ENCODE results near the gene KCND2. TPM values are rescaled to one million over a fixed set of nuclear protein-coding genes. Genes with fewer than 3 reads are reported as not detected.
A peak's percentile ranks its signal among the peaks of the same experiment; 100 is the strongest.

KCND2 gene
- total RNA-seq, 1 donor from 2014 or later: 13.7 TPM

- peaks cover 4% of the 10 kb centered on the region for H3K4me1 Mint-ChIP-seq (ENCODE audit: low read depth)
- TF ChIP-seq CTCF (IDR thresholded peaks at IDR 0.05; ENCODE audit: unreplicated experiment): no peak
- H3K27ac Mint-ChIP-seq: no peak overlapping the region
- H3K9me3 Mint-ChIP-seq (ENCODE audit: low read depth): peaks cover 7% of the 10 kb centered on the region
- no peaks in the 10 kb centered on the region for H3K27me3 Mint-ChIP-seq
- H3K4me3 Mint-ChIP-seq (ENCODE audit: low read depth): no peak overlapping the region
- no peaks in the 10 kb centered on the region for H3K36me3 Mint-ChIP-seq (ENCODE audit: insufficient read depth)
- DNase-seq (ENCODE audit: low spot score, unreplicated experiment): no peak
Measured at GRCh38 chr7:120241973-120242372, 31.0 kb upstream of the KCND2 start.

- no peak for DNase-seq (ENCODE audit: low spot score, unreplicated experiment)
- Mint-ChIP-seq H3K9me3 (ENCODE audit: low read depth) (peaks cover 7% of the 10 kb centered on the region), H3K36me3 (ENCODE audit: insufficient read depth) (peaks cover 3% of the 10 kb centered on the region), H3K4me1 (ENCODE audit: low read depth) (no peaks in the 10 kb centered on the region), H3K4me3 (ENCODE audit: low read depth) (no peak overlapping the region), H3K27ac (peak overlapping the region; percentile 15), H3K27me3 (no peaks in the 10 kb centered on the region)
- no peak for TF ChIP-seq CTCF (IDR thresholded peaks at IDR 0.05; ENCODE audit: unreplicated experiment)
Measured at GRCh38 chr7:120254845-120255244, 18.1 kb upstream of the KCND2 start.

- Mint-ChIP-seq H3K36me3 (ENCODE audit: insufficient read depth) (peaks cover 3% of the 10 kb centered on the region), H3K9me3 (ENCODE audit: low read depth) (peaks cover 7% of the 10 kb centered on the region), H3K27ac (no peak overlapping the region), H3K4me3 (ENCODE audit: low read depth) (no peak overlapping the region), H3K4me1 (ENCODE audit: low read depth) (no peaks in the 10 kb centered on the region), H3K27me3 (no peaks in the 10 kb centered on the region)
- TF ChIP-seq CTCF (IDR thresholded peaks at IDR 0.05; ENCODE audit: unreplicated experiment): no peak
- DNase-seq (ENCODE audit: low spot score, unreplicated experiment): no peak
Measured at GRCh38 chr7:120256344-120257070, 16.5 kb upstream of the KCND2 start.

DNA sequence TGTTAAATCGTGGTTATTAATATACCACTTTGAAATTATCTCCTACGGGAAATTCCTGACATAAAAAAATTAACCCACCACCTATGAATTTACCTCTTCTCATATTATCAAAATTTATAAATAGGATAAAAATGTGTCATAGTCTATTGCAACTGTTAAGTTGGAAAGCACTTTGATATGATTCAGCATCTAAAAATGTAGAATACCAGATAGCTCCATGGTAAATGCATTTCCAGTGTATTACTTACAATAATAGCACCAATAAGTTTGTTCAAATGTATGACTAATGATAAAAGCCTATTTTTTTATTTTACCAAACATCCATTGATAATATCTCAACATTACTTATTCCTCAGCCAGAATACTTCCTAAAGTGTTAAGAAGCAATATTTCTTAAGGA is 13.6 kb upstream of the KCND2 start:
- no peak for DNase-seq (ENCODE audit: low spot score, unreplicated experiment)
- Mint-ChIP-seq H3K36me3 (ENCODE audit: insufficient read depth) (peaks cover 3% of the 10 kb centered on the region), H3K4me3 (ENCODE audit: low read depth) (no peak overlapping the region), H3K4me1 (ENCODE audit: low read depth) (no peaks in the 10 kb centered on the region), H3K27me3 (no peaks in the 10 kb centered on the region), H3K27ac (no peak overlapping the region), H3K9me3 (ENCODE audit: low read depth) (peaks cover 7% of the 10 kb centered on the region)
- no peak for TF ChIP-seq CTCF (IDR thresholded peaks at IDR 0.05; ENCODE audit: unreplicated experiment)

GRCh38 chr7:120260111-120260510 is 12.9 kb upstream of the KCND2 start:
- Mint-ChIP-seq H3K27ac (no peak overlapping the region), H3K4me1 (ENCODE audit: low read depth) (no peaks in the 10 kb centered on the region), H3K27me3 (no peaks in the 10 kb centered on the region), H3K9me3 (ENCODE audit: low read depth) (peaks cover 7% of the 10 kb centered on the region), H3K4me3 (ENCODE audit: low read depth) (no peak overlapping the region), H3K36me3 (ENCODE audit: insufficient read depth) (peaks cover 3% of the 10 kb centered on the region)
- TF ChIP-seq CTCF (IDR thresholded peaks at IDR 0.05; ENCODE audit: unreplicated experiment): no peak
- DNase-seq (ENCODE audit: low spot score, unreplicated experiment): no peak
